Colon (tissue), 2 donors: ENCODE measurements around the gene SHANK2.

Source experiments
- FAIRE-seq: peaks from 2 replicates; lab custom pipeline; 2012; peaks lifted over from hg19 to GRCh38; lab: Jason Lieb, UNC
- donor health status: control.
- donor health status: control.

SHANK2 gene

DNA sequence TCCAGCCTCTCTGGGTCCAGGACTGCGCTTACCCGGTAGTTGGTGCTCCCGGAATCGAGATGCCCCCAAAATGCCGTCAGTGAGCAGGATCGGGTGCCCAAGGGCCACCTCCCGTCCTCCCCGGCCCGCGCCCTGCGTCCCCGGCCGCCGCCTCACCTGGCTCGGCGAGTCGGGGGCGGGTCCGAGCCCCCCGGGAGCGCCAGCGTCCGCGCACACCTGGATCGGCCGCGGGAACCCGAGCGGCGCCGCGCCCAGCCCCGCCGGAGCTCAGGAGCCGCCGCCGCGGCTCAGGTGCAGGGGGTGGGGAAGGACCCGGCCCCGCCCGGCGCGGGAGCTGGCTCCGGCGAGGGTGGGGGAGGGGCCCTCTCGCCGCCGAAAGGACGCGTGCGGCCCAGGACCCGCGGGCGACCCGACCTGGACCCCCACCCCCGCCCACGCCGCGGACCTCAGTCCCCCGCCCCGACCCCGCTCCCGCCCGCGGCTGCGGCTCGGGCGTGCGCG, at the start of gene SHANK2:
Gene SHANK2, minus strand, starts transcription at position 309 of the 501 bp plus-strand sequence. CDS start 105,251 bp downstream, outside the sequence.
- no peak for FAIRE-seq

DNA sequence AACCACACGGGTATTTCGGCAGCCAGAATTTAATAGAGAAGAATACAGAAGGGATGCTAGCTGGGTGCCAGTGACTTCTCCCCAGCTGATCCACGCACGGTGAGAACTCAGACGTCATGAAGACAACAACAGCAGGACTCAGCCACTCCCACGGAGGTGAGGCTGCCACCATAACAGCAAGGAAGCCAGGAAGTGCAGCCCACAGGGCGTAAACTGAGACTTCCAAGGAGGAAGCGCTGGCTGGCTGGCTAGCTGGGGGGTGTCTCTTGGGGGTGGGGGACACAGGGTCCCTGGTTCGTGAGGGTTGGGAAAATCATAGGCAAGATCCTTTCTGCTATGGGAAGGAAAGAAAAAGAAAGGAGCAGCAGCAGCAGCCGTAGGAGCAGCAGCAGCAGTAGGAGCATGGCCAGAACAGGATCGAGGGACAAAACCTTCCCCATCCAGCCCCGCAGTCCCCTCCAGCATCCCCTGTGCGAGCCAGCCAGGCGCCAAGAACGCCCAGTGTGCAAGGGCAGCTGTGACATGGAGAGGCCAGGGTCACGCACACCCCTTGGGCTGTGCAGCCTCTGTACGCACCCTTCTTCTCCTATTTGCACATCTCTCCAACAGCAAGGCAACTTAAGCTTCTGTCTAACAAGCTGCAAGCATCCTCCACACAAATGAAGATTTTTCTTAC, 49.6 kb upstream of the SHANK2 start:
- FAIRE-seq = no peak

DNA sequence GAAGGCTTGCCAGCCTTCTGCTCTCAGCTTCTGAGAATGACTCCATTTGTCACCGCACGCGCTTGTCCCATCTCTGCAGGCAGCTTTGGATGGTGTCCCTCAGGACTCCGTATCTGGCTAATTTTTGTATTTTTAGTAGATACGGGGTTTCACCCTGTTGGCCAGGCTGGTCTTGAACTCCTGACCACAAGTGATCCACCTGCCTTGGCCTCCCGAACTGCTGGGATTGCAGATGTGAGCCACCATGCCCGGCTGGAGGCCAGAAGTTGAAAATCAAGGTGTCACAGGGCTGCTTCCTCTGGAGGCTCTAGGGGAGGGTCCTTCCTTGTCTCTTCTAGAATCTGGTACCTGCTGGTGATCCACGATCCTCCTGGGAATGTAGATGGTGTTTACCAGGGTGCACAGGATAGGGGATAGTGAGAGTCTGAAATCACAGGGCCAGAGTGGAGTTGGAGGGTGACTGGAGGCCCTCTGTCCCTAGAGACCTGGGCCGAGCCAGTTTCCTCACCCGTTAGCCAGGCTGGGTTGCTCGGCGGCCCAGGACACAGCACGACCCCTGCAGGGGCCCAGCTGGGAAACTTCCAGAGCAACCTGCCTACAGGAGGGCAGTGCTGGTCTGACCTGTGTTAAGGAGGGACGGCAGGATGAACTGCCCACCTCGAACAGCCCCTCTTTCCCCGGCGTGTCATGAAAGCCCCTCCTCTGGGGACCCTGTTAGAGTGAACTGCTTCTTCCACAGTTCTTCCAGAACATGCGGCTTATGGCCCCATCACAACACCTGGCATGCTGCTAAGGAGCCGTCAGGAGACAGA, 48.9 kb upstream of the SHANK2 start:
- no peak for FAIRE-seq

DNA sequence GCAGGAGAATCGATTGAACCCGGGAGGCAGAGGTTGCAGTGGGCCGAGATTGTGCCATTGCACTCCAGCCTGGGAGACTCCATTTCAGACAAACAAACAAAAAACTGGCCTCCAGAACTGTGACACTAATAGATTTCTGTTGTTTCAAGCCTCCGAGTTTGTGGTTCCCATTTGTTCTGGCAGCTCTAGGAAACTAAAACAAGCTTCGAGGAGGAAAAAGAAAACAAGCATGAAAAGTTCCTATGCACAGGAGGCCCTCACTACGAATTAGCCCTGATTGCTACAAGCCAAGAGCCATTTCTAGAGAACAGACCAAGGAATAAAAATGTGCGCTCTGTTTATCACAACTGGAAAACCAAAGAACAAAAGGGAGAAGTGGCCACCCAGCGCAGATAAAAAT, 47.8 kb upstream of the SHANK2 start:
- no peak for FAIRE-seq

DNA sequence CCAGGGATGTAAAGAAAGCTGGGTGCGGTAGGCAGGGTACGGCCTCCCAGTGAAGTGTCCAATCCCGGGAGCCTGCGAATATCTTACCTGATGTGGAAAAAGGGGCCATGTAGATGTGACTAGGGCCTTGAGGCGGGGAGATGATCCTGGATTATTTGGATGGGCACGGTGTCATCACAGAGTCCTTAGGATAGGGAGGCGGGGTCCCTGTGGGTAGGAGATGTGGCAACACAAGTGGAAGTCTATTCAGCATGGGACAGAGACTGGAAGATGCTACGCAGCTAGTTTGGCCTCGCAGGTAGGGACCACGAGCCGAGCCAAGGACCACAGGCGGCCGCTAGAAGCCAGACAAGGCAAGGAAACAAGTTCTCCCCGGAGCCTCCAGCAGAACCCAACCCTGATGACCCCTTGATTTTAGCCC, 46.4 kb upstream of the SHANK2 start:
- FAIRE-seq = no peak

DNA sequence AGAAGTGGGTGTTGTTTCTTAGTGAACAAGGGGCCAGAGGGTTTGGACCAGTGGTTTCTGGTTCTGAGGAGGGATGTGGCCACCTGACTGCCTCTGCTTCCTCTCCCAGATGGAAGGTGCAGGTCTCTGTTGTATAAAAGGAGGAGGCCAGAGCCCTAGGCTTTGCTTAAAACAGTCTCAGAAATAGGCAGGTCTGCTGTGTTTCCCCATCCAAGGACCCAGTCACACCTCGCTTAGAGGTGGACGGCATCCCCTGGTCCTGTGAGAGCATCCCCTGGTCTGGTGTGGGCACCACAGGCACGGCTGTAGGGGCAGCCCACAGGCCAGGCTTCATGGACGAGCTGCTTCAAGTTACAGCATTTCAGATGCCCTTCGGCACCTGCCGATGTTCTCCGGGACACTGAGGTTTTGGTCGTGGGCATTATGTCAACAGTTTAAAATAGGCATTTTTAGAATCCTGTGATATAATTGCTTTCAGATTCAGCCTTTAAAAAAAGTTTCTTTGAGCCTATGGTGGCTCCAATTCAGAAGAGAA, 45.7 kb upstream of the SHANK2 start:
- FAIRE-seq = no peak

DNA sequence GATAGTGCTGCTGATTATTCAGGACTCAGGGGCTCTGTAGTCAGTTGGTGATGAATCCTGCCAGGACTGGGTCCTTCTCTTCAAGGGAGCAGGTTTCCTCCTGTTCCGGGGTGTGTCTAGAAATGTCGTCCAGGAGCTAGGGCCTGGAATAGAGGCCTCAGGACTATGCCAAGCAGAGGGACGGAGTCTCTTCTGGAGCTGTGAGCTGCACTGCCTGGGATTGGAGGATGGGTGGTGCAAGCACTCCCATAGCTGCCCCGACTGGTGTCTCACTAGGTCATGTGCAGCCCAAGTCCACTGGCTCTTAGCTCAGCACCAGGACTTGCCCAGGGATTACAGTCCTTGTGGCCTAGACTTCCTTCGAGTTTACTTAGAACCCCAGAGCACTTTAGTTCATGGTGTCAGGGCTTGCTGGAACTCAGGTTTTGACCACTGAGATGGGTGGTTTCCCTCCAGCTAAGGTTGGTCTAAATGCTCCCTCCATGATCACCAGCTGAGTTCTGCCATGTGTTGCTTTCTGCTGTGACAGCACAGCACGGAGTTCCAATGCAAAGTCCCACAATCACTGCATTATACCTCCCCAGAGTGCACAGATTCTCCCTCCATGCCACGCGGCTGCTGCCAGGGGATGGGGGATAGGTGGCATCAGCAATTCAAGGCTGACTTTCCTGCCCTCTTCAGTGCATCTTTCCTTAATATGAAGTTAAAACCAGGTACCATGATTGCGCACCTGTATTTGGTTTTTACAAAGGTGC, 42.6 kb upstream of the SHANK2 start:
- no peak for FAIRE-seq

DNA sequence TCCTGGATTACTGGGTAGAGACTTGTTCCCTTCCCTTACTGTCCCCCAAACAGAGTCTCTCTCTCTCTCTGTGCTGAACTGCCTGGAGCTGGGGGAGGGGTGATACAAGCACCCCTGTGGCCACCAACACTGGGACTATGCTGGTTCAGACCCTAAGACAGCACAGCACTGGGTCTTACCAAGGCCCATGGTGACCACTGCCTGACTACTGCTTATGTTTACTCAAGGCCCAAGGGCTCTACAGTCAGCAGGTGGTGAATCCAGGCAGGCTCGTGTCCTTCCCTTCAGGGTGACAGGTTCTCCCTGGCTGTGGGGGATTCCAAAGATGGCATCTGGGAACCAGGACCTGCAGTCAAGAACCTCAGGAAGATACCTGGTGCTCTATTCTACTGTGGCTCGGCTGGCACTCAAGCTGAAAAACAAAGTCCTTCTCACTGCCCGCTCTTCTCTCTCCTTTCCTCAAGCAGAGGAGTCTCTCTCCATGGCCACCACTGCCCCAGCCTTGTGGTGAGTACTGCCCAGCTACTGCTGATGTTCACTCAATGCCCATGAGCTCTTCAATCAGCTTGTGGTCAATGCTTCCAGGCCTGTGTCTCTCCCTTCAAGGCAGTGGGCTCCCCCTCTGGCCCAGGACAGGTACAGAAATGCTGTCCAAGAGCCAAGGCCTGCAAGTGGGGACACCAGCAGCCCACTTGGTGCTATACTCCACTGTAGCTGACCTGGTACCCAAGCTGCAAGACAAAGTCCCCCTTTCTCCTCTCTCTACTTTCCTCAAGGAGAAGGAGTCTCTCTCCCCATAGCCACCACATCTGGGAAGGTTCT, 41.8 kb upstream of the SHANK2 start:
- no peak for FAIRE-seq

DNA sequence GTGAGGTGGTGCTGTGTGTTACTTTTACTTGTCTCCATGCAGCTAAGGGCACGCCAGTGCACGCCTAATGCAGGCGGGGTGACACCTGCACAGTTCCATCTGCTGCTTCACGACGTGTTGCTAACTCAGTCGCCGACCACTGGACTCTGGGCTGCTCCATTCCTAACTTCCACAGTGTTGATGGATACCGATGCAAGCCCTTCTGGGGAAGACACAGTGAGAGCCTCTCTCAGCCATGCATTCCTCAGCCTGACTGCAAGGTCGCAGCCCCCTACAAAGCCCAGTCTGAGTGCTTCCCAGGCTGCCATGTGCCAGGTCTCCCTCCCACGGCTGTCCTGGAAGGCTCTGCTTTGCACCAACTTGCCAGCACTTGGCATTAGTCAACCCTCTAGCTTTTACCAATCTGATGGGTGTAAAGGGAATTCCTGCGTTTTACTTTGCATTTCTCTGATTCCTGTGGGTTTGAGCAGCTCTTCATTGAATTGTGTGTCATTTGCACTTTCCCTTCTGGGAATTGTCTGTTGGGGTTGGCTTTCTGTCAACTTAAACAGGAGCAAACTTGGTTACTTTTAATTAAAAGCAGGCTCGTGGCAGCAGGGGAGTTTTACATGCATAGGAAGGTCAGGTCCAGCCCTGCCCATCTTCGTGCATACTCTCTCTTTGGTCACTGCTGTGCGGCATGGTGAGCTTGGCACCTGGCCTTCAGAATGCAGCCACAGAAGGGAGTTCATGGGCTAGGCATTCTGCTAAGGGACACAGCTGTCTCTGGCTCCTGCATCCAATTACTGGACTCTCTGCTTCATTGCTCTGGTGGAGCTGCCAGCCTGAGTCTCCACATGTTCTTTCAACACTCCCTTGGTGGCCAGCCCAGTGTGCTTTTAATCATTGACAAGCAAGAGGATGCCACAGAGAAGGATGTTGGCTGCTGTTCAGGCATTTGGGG, 34.6 kb upstream of the SHANK2 start:
- no peak for FAIRE-seq

DNA sequence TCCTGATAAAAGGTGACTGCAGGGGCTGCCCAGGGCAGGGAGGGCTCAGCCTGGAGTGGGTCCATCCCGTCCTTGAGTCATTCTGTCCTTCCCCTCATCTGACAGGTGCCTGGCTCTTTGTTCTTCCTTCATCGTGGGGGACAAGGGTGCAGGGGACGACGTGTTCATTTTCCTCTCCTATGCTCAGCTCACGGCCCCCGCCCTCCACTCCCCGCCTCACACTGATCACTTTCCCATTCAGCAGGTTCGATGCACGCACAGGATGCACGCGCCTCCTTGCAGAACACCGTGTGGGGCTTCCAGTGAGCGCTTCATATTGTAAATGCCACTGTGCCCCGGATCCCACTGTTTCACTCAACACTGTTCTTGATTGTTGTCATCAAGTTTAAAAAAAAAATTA, 32.7 kb upstream of the SHANK2 start:
- FAIRE-seq = no peak

DNA sequence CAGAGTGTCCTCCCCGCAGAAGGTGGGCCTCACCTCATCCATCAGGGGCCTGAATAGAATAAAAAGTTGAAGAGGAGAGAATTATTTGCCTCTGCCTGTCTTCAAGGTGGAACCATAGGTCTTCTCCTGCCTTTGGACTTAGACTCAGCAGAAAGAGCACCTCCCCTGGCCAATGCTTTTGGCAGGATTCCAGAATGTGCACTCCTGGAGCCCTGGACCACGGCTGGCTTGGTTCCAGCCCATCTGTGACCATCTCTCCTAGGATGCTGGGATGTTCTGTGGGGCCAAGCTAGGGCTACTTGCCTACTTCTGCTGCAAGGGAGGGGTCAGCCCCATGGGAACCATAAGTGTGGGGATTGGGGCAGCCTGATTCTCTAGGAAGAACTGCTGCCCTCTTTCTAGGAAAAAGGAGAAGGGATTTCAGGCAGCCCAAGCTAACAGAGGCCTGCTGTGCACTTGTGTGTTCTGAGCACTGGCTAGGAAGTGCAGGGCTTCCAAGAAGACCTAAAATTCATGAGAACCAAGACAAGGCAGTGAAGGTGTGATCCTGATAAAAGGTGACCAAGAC, 32.2 kb upstream of the SHANK2 start:
- no peak for FAIRE-seq

DNA sequence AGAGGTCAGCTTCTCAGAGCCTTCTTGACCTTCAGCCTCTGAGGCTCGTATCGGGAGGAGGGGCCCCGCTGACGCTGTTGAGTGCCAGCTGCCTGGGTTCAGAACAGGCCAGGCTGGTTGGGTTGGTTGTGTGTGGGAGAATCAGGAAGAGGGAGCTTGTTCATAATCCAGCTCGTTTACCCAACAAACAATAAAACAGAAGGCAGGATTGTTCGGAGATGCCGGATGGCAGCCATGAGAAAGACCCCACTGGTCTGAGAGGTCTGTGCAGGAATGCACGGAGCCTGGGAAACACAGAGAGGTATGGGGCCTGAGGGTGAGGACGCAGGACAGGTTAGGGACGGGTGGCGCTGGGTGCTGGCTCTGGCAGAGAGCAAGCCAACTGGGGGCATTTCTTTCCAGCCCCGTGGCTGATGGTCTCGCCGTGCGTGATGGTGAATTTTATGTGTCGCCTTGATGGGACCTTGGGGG, 31.6 kb upstream of the SHANK2 start:
- FAIRE-seq = no peak

DNA sequence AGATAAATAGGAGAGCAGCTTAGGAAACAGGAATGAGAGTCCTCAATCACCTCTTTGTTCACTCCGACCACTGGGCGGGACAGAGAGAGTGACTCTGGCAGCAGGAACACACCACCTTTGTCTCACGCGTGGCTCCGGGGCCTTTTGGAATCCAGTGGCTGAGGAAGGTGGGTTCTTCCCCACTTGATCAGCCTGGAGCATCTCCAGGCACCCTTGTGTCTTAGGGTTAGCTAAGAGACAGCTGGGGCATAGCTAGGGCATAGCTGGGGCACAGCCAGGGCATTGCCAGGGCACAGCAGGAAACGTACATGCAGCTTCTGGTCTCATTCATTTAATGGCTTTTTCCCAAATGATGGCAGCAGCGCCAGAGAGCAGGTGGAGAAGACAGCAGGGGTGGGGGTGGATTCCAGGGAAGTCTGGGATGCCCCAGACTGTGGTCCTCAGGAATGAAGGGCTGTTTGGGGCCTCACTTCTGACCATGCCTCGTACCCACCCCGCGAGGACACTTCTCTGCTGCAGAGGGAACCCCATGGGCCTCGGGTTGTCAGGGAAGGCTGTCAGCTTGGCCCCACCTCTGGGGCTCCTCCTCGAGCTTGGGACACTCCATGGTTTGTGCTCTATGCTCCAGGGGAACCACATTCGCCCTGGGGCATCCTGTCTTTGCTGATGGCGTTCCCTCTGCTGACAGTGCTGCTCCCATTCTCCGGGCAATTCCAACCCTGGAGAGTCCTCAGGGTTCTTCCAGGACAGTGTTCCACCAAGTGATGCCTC, 30.4 kb upstream of the SHANK2 start:
- no peak for FAIRE-seq

DNA sequence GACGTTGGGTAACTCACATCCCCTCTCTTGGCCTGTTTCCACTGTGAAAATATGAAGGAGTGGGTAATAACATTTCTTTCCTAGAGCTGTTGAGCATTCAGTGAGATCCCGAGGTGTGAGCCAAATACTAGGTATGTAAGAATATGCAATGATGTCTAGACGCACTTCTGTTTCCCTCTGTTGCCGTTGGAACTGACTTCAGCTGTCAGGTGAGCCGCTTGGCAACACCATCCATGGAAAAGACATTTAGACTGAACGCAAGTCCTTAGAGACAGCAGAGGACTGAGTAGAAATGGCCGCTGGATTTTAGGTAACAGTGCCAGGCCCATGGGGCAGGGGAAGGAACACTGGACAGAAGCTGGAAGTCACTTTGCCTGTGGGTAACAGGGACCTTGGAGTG, 29.5 kb upstream of the SHANK2 start:
- no peak for FAIRE-seq

DNA sequence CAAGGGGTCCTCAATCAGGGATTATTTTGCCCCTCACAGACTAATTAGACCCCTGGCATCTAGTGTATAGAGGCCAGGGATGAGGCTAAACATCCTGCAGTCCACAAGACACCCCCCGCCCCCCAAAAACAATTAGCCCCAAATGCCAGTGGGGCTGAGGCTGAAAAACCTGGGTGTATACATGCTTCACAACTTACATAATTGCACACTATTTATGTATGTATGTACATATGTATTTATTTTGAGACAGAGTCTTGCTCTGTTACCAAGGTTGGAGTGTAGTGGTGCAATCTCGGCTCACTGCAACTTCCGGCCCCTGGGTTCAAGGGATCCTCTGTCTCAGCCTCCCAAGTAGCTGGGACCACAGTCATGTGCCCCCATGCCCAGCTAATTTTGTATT, 28.8 kb upstream of the SHANK2 start:
- no peak for FAIRE-seq

DNA sequence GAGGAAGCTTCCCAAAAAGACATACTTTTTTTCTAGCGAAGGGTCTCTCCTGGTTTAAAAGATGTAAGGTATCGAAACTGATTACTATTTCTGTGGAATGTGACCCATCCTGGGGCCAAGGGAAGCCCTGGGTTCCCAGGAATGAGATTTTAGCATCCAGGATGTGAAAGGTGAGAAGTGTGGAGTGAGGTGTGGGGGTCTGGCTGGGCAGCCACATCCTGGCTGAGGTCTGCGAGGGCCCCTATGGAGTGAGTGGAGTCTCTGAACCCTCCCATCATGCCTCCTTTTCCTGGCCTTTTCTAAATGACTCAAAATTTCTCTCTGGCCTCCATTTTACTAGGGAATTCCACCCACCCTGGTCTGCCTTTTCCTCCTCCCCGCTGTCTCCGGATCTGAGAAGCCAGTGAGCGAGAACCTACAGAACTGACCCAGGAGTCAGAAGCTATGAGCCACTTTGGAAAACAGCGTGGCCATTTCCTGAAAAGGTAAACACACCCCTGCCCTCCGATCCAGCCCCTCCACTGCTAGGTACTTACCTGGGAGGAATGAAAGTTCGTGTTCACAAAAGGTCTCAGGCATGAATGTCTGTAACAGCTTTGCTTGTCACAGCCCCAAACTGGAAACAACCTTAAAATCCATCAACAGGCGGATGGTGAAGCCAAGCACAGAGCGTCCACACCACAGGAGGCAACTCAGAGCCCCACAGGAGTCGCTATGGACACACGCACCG, 27.7 kb upstream of the SHANK2 start:
- FAIRE-seq = no peak

DNA sequence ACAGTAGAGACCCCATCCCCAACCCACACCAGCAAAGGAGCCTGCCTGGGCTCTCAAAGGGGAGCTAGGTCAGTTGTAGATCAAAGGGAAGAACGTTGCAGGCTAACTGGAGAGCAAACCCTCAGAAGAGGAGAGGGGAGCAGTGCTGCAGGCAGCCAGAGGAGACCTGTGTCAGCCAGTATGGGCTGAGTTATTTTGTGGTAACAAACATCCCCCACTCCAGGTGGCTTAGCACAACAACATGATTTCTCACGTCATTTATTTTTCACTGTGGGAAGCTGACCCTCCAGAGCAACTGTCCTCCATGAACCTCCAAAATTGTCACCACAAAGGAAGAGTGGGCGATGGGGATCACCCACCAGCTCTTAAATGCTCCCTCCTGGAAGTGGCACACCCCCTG, 19.8 kb upstream of the SHANK2 start:
- no peak for FAIRE-seq
